SK-N-SH (cell line): Measurements from ENCODE around the gene GOLGA8S.

Experiments
- CHD2 ChIP-seq: fragments of 150-350 bp; IDR thresholded peaks from 2 replicates; pipeline ENCODE4 v1.6.1; 2018; ENCODE audit warnings: low read length; ENCODE audit not compliant: partially characterized antibody
- CTCF ChIP-seq: fragments of 200-600 bp; sonication (generic); IDR thresholded peaks from 2 replicates; pipeline ENCODE4 v1.6.1; 2017; ENCODE audit warnings: antibody characterized with exemption, mild to moderate bottlenecking, moderate library complexity
- FOXJ3 ChIP-seq: sonication (generic); formaldehyde crosslinking; IDR thresholded peaks from 2 replicates; pipeline ENCODE4 v1.5.1; 2020; ENCODE audit warnings: mild to moderate bottlenecking, missing genetic modification reagents
- GABPA ChIP-seq: IDR thresholded peaks from 2 replicates; pipeline ENCODE4 v1.4.0; 2012; ENCODE audit warnings: low read depth, mild to moderate bottlenecking
- IRF3 ChIP-seq: fragments of 150-350 bp; IDR thresholded peaks from 2 replicates; pipeline ENCODE4 v1.6.1; 2016; ENCODE audit warnings: mild to moderate bottlenecking, low read depth, low read length
- MAX ChIP-seq: IDR thresholded peaks from 2 replicates; pipeline ENCODE4 v1.4.0; 2012; ENCODE audit warnings: low read depth
- NFIC ChIP-seq: IDR thresholded peaks from 2 replicates; pipeline ENCODE4 v1.4.0; 2012; ENCODE audit warnings: borderline replicate concordance
- POLR2AphosphoS5 ChIP-seq: IDR thresholded peaks from 2 replicates; pipeline ENCODE4 v1.6.1; 2012; ENCODE audit warnings: low read depth, low read length
- REST ChIP-seq: IDR thresholded peaks from 2 replicates; pipeline ENCODE4 v1.6.1; 2012; ENCODE audit warnings: mild to moderate bottlenecking, low read depth, low read length, moderate library complexity
- RXRA ChIP-seq: IDR thresholded peaks from 2 replicates; pipeline ENCODE4 v1.4.0; 2012; ENCODE audit warnings: low read depth, mild to moderate bottlenecking, borderline replicate concordance
- USF2 ChIP-seq: fragments of 150-350 bp; IDR thresholded peaks from 2 replicates; pipeline ENCODE4 v1.6.1; 2017; ENCODE audit warnings: antibody characterized with exemption, low read length, low read depth, borderline replicate concordance

- TF ChIP-seq IRF3 (no peak), POLR2AphosphoS5 (no peak), FOXJ3 (CRISPR knock-in tag) (no peak), GABPA (no peak), CHD2 (no peak), RXRA (no peak), MAX (no peak), CTCF (no peak), USF2 (no peak), NFIC (no peak), REST (no peak)
Measured at GRCh38 chr15:23402544-23402943, 48.0 kb downstream of the GOLGA8S start.
